ENCODE results near the gene EMC10.

EMC10 gene

GRCh38 chr19:50478901-50479715 is 2.8 kb downstream of the EMC10 start:
- no peaks in the 10 kb centered on the region for H3K27me3 ChIP-seq (ENCODE audit: control insufficient read depth in 1 of 2, insufficient read depth in 1 of 2, low read length in 2 of 2)
- peaks cover 18 to 59% of the 10 kb centered on the region in 2 experiments for H3K36me3 ChIP-seq (ENCODE audit: control insufficient read depth in 1 of 2, insufficient read depth in 2 of 2, low read depth in 1 of 2, low read length in 2 of 2)
- H3K79me1 ChIP-seq (replicated peaks; ENCODE audit: low read length, poor library complexity, severe bottlenecking): peaks cover 47% of the 10 kb centered on the region
- no peak overlapping the region for H2BK15ac ChIP-seq (ENCODE audit: low read depth, poor library complexity, severe bottlenecking)
- no peak overlapping the region for H3K4me2 ChIP-seq (ENCODE audit: low read length, poor library complexity, severe bottlenecking)
- no peak overlapping the region for H4K91ac ChIP-seq (ENCODE audit: low read length)
- no peak overlapping the region for H3K4ac ChIP-seq (ENCODE audit: low read depth in 1 of 2, low read length in 2 of 2)
- H2BK12ac ChIP-seq (ENCODE audit: low read length in 2 of 2): no peak overlapping the region
- 93% methylated on average over 19 of the region's 19 CpGs for WGBS
- H3K14ac ChIP-seq (ENCODE audit: low read length in 2 of 2): no peak overlapping the region
- no peak overlapping the region for H4K8ac ChIP-seq (ENCODE audit: low read length)
- peaks cover 13% of the 10 kb centered on the region for H3K4me1 ChIP-seq (ENCODE audit: control insufficient read depth, insufficient read depth, low read depth, low read length)
- H3K9me3 ChIP-seq (ENCODE audit: control insufficient read depth, low read length): no peaks in the 10 kb centered on the region
- H2AFZ ChIP-seq (ENCODE audit: low read depth, low read length): no peak overlapping the region
- H2AK5ac ChIP-seq (ENCODE audit: low read length, severe bottlenecking): no peak overlapping the region
- H2BK120ac ChIP-seq (ENCODE audit: low read depth, low read length): no peak overlapping the region
- no peak overlapping the region for H3K9ac ChIP-seq (ENCODE audit: low read length)
- no peak overlapping the region for H3K18ac ChIP-seq (ENCODE audit: low read depth in 1 of 2, low read length in 2 of 2)
- H3K27ac ChIP-seq (ENCODE audit: low read length, poor library complexity, severe bottlenecking): no peak overlapping the region
- H3K23ac ChIP-seq (ENCODE audit: low read length in 2 of 2): no peak overlapping the region
- no peak overlapping the region for H2BK5ac ChIP-seq (ENCODE audit: low read depth, low read length, poor library complexity, severe bottlenecking)
- DNase-seq: peak; percentile 27
- H3K4me3 ChIP-seq (ENCODE audit: insufficient read depth in 1 of 2, low read depth in 1 of 2, low read length in 2 of 2): no peak overlapping the region

DNA sequence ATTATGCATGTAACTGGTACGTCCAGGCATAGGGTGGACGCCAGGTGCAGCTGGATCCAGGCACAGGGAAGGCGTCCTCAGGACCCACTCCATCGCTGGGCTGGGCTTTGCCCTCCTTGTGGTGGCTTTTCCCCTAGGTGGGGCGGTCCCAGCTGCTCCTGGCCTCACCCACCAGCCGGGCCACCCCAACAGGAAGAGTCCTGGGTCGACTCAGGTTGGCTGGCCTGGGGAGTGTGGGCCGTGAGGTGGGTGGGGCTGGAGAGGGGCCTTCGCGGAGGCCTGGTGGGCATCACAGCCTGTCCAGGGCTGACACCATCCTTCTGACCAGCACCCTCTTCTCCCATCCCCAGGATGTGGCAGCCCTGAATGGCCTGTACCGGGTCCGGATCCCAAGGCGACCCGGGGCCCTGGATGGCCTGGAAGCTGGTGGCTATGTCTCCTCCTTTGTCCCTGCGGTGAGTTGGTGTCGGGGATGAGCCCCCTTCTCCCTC is 3.5 kb downstream of the EMC10 start:
- 97% methylated on average over 13 of the region's 16 CpGs for WGBS
- Histone ChIP-seq H3K4ac (ENCODE audit: low read depth in 1 of 2, low read length in 2 of 2) (no peak overlapping the region), H2BK5ac (ENCODE audit: low read depth, low read length, poor library complexity, severe bottlenecking) (no peak overlapping the region), H2BK15ac (ENCODE audit: low read depth, poor library complexity, severe bottlenecking) (no peak overlapping the region), H3K4me2 (ENCODE audit: low read length, poor library complexity, severe bottlenecking) (no peak overlapping the region), H2BK12ac (ENCODE audit: low read length in 2 of 2) (no peak overlapping the region), H3K14ac (ENCODE audit: low read length in 2 of 2) (no peak overlapping the region), H3K18ac (ENCODE audit: low read depth in 1 of 2, low read length in 2 of 2) (no peak overlapping the region), H2BK120ac (ENCODE audit: low read depth, low read length) (no peak overlapping the region), H3K9ac (ENCODE audit: low read length) (no peak overlapping the region), H3K4me1 (ENCODE audit: control insufficient read depth, insufficient read depth, low read depth, low read length) (peaks cover 13% of the 10 kb centered on the region), H3K27me3 (ENCODE audit: control insufficient read depth in 1 of 2, insufficient read depth in 1 of 2, low read length in 2 of 2) (no peaks in the 10 kb centered on the region), H3K36me3 (ENCODE audit: control insufficient read depth in 1 of 2, insufficient read depth in 2 of 2, low read depth in 1 of 2, low read length in 2 of 2) (peaks cover 18 to 63% of the 10 kb centered on the region in 2 experiments), H3K9me3 (ENCODE audit: control insufficient read depth, low read length) (no peaks in the 10 kb centered on the region), H4K8ac (ENCODE audit: low read length) (no peak overlapping the region), H3K4me3 (ENCODE audit: insufficient read depth in 1 of 2, low read depth in 1 of 2, low read length in 2 of 2) (no peak overlapping the region), H3K23ac (ENCODE audit: low read length in 2 of 2) (no peak overlapping the region), H3K27ac (ENCODE audit: low read length, poor library complexity, severe bottlenecking) (no peak overlapping the region), H2AK5ac (ENCODE audit: low read length, severe bottlenecking) (no peak overlapping the region), H4K91ac (ENCODE audit: low read length) (no peak overlapping the region), H2AFZ (ENCODE audit: low read depth, low read length) (no peak overlapping the region), H3K79me1 (replicated peaks; ENCODE audit: low read length, poor library complexity, severe bottlenecking) (peaks cover 47% of the 10 kb centered on the region)
- no peak for DNase-seq

DNA sequence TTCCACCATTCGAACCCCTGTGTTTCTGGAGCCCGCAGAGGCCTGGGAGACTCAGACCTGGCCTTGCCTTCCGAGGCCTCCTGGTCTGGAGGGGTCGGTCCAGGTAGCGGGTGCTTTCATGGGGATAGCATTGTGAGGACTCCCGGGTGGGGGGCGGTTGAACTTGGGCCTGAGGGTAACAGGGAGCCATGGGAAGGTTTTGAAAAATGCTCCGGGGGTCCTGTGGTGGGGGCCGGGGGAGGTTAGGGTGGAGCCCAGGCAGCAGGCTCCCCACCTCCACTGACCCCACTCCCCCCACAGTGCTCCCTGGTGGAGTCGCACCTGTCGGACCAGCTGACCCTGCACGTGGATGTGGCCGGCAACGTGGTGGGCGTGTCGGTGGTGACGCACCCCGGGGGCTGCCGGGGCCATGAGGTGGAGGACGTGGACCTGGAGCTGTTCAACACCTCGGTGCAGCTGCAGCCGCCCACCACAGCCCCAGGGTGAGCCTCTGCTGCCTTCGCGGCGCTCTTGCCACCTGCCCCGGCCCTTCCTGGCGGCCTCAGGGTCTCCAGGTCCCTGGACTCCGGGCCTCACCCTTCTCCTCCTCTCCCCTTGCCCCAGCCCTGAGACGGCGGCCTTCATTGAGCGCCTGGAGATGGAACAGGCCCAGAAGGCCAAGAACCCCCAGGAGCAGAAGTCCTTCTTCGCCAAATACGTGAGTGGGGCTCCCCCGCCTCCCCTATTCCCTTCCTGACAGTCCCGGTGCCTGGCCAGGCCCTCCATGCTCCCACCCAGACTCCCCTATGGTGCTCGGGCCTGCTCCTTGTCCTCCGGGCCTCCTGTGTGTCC is 4.2 kb downstream of the EMC10 start:
- no peak for DNase-seq
- H3K4ac ChIP-seq (ENCODE audit: low read depth in 1 of 2, low read length in 2 of 2): no peak overlapping the region
- H2BK5ac ChIP-seq (ENCODE audit: low read depth, low read length, poor library complexity, severe bottlenecking): no peak overlapping the region
- WGBS: 96% methylated on average over 34 of the region's 37 CpGs
- H3K36me3 ChIP-seq (ENCODE audit: control insufficient read depth in 1 of 2, insufficient read depth in 2 of 2, low read depth in 1 of 2, low read length in 2 of 2): peaks cover 18 to 69% of the 10 kb centered on the region in 2 experiments
- H2BK120ac ChIP-seq (ENCODE audit: low read depth, low read length): no peak overlapping the region
- no peaks in the 10 kb centered on the region for H3K27me3 ChIP-seq (ENCODE audit: control insufficient read depth in 1 of 2, insufficient read depth in 1 of 2, low read length in 2 of 2)
- no peak overlapping the region for H3K23ac ChIP-seq (ENCODE audit: low read length in 2 of 2)
- H3K18ac ChIP-seq (ENCODE audit: low read depth in 1 of 2, low read length in 2 of 2): no peak overlapping the region
- no peak overlapping the region for H3K9ac ChIP-seq (ENCODE audit: low read length)
- H3K4me1 ChIP-seq (ENCODE audit: control insufficient read depth, insufficient read depth, low read depth, low read length): peaks cover 13% of the 10 kb centered on the region
- H3K4me3 ChIP-seq (ENCODE audit: insufficient read depth in 1 of 2, low read depth in 1 of 2, low read length in 2 of 2): no peak overlapping the region
- H4K91ac ChIP-seq (ENCODE audit: low read length): no peak overlapping the region
- H4K8ac ChIP-seq (ENCODE audit: low read length): no peak overlapping the region
- peaks cover 47% of the 10 kb centered on the region for H3K79me1 ChIP-seq (replicated peaks; ENCODE audit: low read length, poor library complexity, severe bottlenecking)
- no peak overlapping the region for H3K4me2 ChIP-seq (ENCODE audit: low read length, poor library complexity, severe bottlenecking)
- H2AFZ ChIP-seq (ENCODE audit: low read depth, low read length): no peak overlapping the region
- no peak overlapping the region for H2BK12ac ChIP-seq (ENCODE audit: low read length in 2 of 2)
- H3K14ac ChIP-seq (ENCODE audit: low read length in 2 of 2): no peak overlapping the region
- no peak overlapping the region for H3K27ac ChIP-seq (ENCODE audit: low read length, poor library complexity, severe bottlenecking)
- no peaks in the 10 kb centered on the region for H3K9me3 ChIP-seq (ENCODE audit: control insufficient read depth, low read length)
- H2BK15ac ChIP-seq (ENCODE audit: low read depth, poor library complexity, severe bottlenecking): no peak overlapping the region
- no peak overlapping the region for H2AK5ac ChIP-seq (ENCODE audit: low read length, severe bottlenecking)
